ENCODE results near the gene DTHD1. TPM values are rescaled to one million over a fixed set of nuclear protein-coding genes. Genes with fewer than 3 reads are reported as not detected.

The DTHD1 gene
- total RNA-seq, 1 donor from 2014 or later, result not detected

GRCh38 chr4:36280555-36280954, 861 bp upstream of the DTHD1 start:
- Mint-ChIP-seq H3K27ac (ENCODE audit: unreplicated experiment) (no peak overlapping the region), H3K4me1 (ENCODE audit: low read depth, unreplicated experiment) (peaks cover 4% of the 10 kb centered on the region)

DNA sequence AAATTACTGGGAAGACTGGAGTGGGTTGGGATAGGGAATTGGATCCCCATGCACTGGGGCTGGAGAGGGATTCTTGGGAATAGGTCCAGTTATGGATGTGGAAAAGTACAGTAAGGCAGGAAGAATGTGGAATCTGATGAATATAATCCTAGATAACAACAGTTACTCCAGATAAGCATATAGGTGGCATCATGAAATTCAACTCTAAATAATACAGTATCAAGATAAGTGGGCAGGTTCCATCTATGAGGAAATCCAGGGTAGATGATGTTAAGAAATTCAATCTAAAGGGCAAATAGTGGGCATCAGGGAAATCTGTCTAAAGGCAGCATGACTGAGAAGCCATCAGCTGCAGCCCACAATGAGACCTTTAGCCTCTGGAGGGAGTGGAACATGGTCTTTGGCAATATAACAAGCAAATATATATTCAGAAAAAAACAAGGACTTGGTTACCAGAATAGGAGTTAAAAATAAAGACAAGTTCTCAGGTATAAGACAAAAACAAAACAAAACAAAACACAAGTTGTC, 1.2 kb downstream of the DTHD1 start:
- Histone ChIP-seq H3K27me3 (ENCODE audit: insufficient read depth, low read length) (no peaks in the 10 kb centered on the region), H3K4me2 (ENCODE audit: low read length) (no peak overlapping the region), H3K9me3 (ENCODE audit: insufficient read depth, low read depth, low read length) (no peaks in the 10 kb centered on the region), H3K9ac (ENCODE audit: low read length) (no peak overlapping the region), H3K36me3 (ENCODE audit: insufficient read depth, low read length) (no peaks in the 10 kb centered on the region), H3K4me3 (ENCODE audit: insufficient read depth, low read depth, low read length) (no peak overlapping the region), H3K79me2 (ENCODE audit: insufficient read depth, low read length) (no peaks in the 10 kb centered on the region), H3K4me1 (ENCODE audit: insufficient read depth, low read length) (no peaks in the 10 kb centered on the region), H3K27ac (ENCODE audit: low read depth, low read length) (no peak overlapping the region), H4K20me1 (ENCODE audit: insufficient read depth, low read length) (no peaks in the 10 kb centered on the region), H2AFZ (ENCODE audit: low read depth, low read length) (no peak overlapping the region)
- FAIRE-seq (no peak), DNase-seq (ENCODE audit: low read depth) (no peak)
- Mint-ChIP-seq H3K4me1 (ENCODE audit: low read depth, unreplicated experiment) (peaks cover 4% of the 10 kb centered on the region), H3K9me3 (ENCODE audit: unreplicated experiment) (peaks cover 2% of the 10 kb centered on the region), H3K36me3 (ENCODE audit: low read depth, unreplicated experiment) (no peaks in the 10 kb centered on the region), H3K27ac (ENCODE audit: unreplicated experiment) (no peak overlapping the region), H3K4me3 (ENCODE audit: unreplicated experiment) (no peak overlapping the region), H3K27me3 (ENCODE audit: low read depth, unreplicated experiment) (no peaks in the 10 kb centered on the region)
- no peak for TF ChIP-seq EZH2 (IDR thresholded peaks at IDR 0.05; ENCODE audit: insufficient read depth, low read length)
- TF ChIP-seq, protein P1, sequence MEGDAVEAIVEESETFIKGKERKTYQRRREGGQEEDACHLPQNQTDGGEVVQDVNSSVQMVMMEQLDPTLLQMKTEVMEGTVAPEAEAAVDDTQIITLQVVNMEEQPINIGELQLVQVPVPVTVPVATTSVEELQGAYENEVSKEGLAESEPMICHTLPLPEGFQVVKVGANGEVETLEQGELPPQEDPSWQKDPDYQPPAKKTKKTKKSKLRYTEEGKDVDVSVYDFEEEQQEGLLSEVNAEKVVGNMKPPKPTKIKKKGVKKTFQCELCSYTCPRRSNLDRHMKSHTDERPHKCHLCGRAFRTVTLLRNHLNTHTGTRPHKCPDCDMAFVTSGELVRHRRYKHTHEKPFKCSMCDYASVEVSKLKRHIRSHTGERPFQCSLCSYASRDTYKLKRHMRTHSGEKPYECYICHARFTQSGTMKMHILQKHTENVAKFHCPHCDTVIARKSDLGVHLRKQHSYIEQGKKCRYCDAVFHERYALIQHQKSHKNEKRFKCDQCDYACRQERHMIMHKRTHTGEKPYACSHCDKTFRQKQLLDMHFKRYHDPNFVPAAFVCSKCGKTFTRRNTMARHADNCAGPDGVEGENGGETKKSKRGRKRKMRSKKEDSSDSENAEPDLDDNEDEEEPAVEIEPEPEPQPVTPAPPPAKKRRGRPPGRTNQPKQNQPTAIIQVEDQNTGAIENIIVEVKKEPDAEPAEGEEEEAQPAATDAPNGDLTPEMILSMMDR (IDR thresholded peaks at IDR 0.05; ENCODE audit: insufficient read depth, low read depth, low read length), result no peak

More at GRCh38 chr4:36280555-36280954, 861 bp upstream of the DTHD1 start:
- no peaks in the 10 kb centered on the region for H3K27me3 ChIP-seq (ENCODE audit: insufficient read depth, low read length)
- Mint-ChIP-seq H3K27me3 (ENCODE audit: low read depth, unreplicated experiment) (no peaks in the 10 kb centered on the region), H3K4me3 (ENCODE audit: unreplicated experiment) (no peak overlapping the region), H3K36me3 (ENCODE audit: low read depth, unreplicated experiment) (no peaks in the 10 kb centered on the region), H3K9me3 (ENCODE audit: unreplicated experiment) (peaks cover 2% of the 10 kb centered on the region)
- no peak overlapping the region for H2AFZ ChIP-seq (ENCODE audit: low read depth, low read length)
- H4K20me1 ChIP-seq (ENCODE audit: insufficient read depth, low read length), result no peaks in the 10 kb centered on the region
- no peaks in the 10 kb centered on the region for H3K9me3 ChIP-seq (ENCODE audit: insufficient read depth, low read depth, low read length)
- FAIRE-seq, result no peak
- no peak overlapping the region for H3K4me3 ChIP-seq (ENCODE audit: insufficient read depth, low read depth, low read length)
- H3K4me1 ChIP-seq (ENCODE audit: insufficient read depth, low read length), result no peaks in the 10 kb centered on the region
- no peak overlapping the region for H3K9ac ChIP-seq (ENCODE audit: low read length)
- no peak for DNase-seq (ENCODE audit: low read depth)
- TF ChIP-seq EZH2 (IDR thresholded peaks at IDR 0.05; ENCODE audit: insufficient read depth, low read length), result no peak
- TF ChIP-seq, protein P1 (IDR thresholded peaks at IDR 0.05; ENCODE audit: insufficient read depth, low read depth, low read length), result no peak
- no peak overlapping the region for H3K27ac ChIP-seq (ENCODE audit: low read depth, low read length)
- H3K79me2 ChIP-seq (ENCODE audit: insufficient read depth, low read length), result no peaks in the 10 kb centered on the region
- H3K36me3 ChIP-seq (ENCODE audit: insufficient read depth, low read length), result no peaks in the 10 kb centered on the region
- H3K4me2 ChIP-seq (ENCODE audit: low read length), result no peak overlapping the region

GRCh38 chr4:36283912-36284465, 2.6 kb downstream of the DTHD1 start:
- H3K36me3 ChIP-seq (ENCODE audit: insufficient read depth, low read length), result no peaks in the 10 kb centered on the region
- H4K20me1 ChIP-seq (ENCODE audit: insufficient read depth, low read length), result no peaks in the 10 kb centered on the region
- no peaks in the 10 kb centered on the region for H3K4me1 ChIP-seq (ENCODE audit: insufficient read depth, low read length)
- DNase-seq (ENCODE audit: low read depth) (no peak), FAIRE-seq (no peak)
- H3K27me3 Mint-ChIP-seq (ENCODE audit: low read depth, unreplicated experiment), result no peaks in the 10 kb centered on the region
- no peak overlapping the region for H2AFZ ChIP-seq (ENCODE audit: low read depth, low read length)
- H3K9ac ChIP-seq (ENCODE audit: low read length), result no peak overlapping the region
- H3K27me3 ChIP-seq (ENCODE audit: insufficient read depth, low read length), result no peaks in the 10 kb centered on the region
- H3K27ac Mint-ChIP-seq (ENCODE audit: unreplicated experiment), result no peak overlapping the region
- H3K27ac ChIP-seq (ENCODE audit: low read depth, low read length), result no peak overlapping the region
- no peak overlapping the region for H3K4me2 ChIP-seq (ENCODE audit: low read length)
- peaks cover 4% of the 10 kb centered on the region for H3K4me1 Mint-ChIP-seq (ENCODE audit: low read depth, unreplicated experiment)
- H3K79me2 ChIP-seq (ENCODE audit: insufficient read depth, low read length), result no peaks in the 10 kb centered on the region
- no peaks in the 10 kb centered on the region for H3K9me3 ChIP-seq (ENCODE audit: insufficient read depth, low read depth, low read length)
- no peak for TF ChIP-seq EZH2 (IDR thresholded peaks at IDR 0.05; ENCODE audit: insufficient read depth, low read length)
- TF ChIP-seq, protein P1 (IDR thresholded peaks at IDR 0.05; ENCODE audit: insufficient read depth, low read depth, low read length), result no peak
- no peaks in the 10 kb centered on the region for H3K36me3 Mint-ChIP-seq (ENCODE audit: low read depth, unreplicated experiment)
- no peak overlapping the region for H3K4me3 ChIP-seq (ENCODE audit: insufficient read depth, low read depth, low read length)
- H3K4me3 Mint-ChIP-seq (ENCODE audit: unreplicated experiment), result no peak overlapping the region
- H3K9me3 Mint-ChIP-seq (ENCODE audit: unreplicated experiment), result peaks cover 2% of the 10 kb centered on the region

Measured in astrocyte (in vitro differentiated cells and primary cell).